ENCODE results near the gene CYFIP1.

Gene CYFIP1

DNA sequence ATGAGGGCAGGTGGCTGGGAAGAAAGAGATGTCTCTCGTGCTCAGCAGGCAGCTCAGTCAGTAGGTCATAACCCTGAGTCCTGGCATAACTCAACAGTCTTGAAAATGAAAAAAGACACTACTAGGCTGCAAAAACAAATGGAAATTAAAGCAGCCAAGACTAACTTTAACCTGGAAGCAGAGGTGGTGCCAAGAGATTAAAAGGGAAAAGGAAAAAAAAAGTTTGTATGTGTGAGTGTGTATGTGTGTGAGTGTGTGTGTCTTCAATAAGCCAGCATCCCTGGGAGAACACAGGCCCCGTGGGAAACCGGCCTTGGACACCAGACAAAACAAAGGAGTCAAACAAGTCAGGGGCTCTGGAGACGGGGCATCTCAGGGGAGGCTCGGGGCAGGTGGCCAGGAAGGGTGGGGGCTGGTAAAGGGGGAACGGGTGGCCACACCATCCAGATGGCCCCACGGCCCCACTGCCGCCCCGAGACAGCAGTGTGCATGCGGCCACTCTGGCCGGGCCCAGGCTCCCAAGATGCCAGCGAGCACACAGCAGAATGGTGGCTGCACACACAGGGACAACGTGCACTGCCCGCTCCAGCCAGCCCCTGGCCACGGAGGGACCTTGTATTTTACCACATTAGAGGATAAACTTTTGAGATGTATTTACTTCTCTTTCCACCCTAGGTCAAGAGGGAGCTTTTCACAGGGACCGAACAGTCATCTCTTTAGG lies 23.8 kb downstream of the CYFIP1 start:
- WGBS, 2 donors (ENCODE audit: extremely low coverage in 2 of 2, insufficient read length in 2 of 2, insufficient replicate concordance in 1 of 2) = no CpG with 5 or more reads among the region's 16 CpGs
- Histone ChIP-seq H4K91ac (ENCODE audit: low read depth, low read length, poor library complexity) (no peak overlapping the region), H2BK12ac (ENCODE audit: low read length) (no peak overlapping the region), H3K4me3 (ENCODE audit: low read length in 2 of 2) (no peak overlapping the region), H2BK5ac (ENCODE audit: low read length) (no peak overlapping the region), H3K4me2 (ENCODE audit: insufficient read depth, low read length, poor library complexity, severe bottlenecking) (no peak overlapping the region), H2AFZ (ENCODE audit: low read length) (no peak overlapping the region), H3K4me1 (ENCODE audit: control insufficient read depth in 2 of 2, insufficient read depth in 1 of 2, low read depth in 1 of 2, low read length in 2 of 2) (peaks cover 19 to 26% of the 10 kb centered on the region in 2 donors), H3K18ac (ENCODE audit: low read length) (no peak overlapping the region), H3K9me3 (replicated peaks in 1 of 2; ENCODE audit: control insufficient read depth in 2 of 2, insufficient read depth in 1 of 2, low read depth in 1 of 2, low read length in 2 of 2) (no peaks in the 10 kb centered on the region), H3K27ac (replicated peaks; ENCODE audit: low read length) (no peak overlapping the region), H2AK5ac (ENCODE audit: low read depth, low read length) (no peak overlapping the region), H4K8ac (ENCODE audit: low read depth, low read length) (no peak overlapping the region), H3K14ac (ENCODE audit: low read length) (no peak overlapping the region), H2BK120ac (ENCODE audit: low read depth, low read length) (no peak overlapping the region), H3K27me3 (ENCODE audit: control insufficient read depth in 3 of 3, insufficient read depth in 3 of 3, low read depth in 1 of 3, low read length in 3 of 3) (no peaks in the 10 kb centered on the region), H3K79me1 (ENCODE audit: low read depth, low read length) (peaks cover 8% of the 10 kb centered on the region), H3K36me3 (replicated peaks in 1 of 2; ENCODE audit: control insufficient read depth in 2 of 2, insufficient read depth in 2 of 2, low read length in 2 of 2) (no peaks in the 10 kb centered on the region), H3K23ac (ENCODE audit: low read depth, low read length, poor library complexity) (no peak overlapping the region), H2BK15ac (ENCODE audit: low read length) (no peak overlapping the region), H3K9ac (ENCODE audit: low read depth, low read length, poor library complexity) (no peak overlapping the region), H3K4ac (ENCODE audit: low read length) (no peak overlapping the region)
- no peak for DNase-seq (ENCODE audit: low spot score)

DNA sequence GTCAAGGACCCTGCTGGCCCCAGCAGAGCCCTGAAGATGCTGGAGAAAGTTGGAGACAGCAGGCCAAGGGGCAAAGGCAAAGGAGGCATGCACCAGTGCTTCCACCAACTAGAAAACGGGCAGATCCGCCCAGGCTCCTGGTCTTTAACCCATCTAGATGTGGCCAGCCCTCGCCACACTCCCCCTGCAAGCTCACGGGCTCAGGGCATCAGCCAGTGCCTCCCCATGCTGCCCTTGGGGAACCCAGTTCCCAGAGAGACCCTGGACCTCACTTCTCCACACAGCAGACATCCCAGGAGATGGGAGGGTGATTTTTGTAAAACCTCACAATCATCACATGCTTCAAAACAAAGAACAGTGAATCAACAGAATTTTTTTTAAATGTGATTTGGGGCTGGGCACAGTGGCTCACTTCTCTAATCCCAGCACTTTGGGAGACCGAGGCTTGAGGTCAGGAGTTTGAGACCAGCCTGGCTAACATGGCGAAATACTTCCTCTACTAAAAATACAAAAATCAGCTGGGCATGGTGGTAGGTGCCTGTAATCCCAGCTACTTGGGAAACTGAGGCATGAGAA lies 24.5 kb downstream of the CYFIP1 start:
- Histone ChIP-seq H2BK5ac (ENCODE audit: low read length) (no peak overlapping the region), H3K23ac (ENCODE audit: low read depth, low read length, poor library complexity) (peak overlapping the region; percentile 81), H3K4me2 (ENCODE audit: insufficient read depth, low read length, poor library complexity, severe bottlenecking) (no peak overlapping the region), H3K14ac (ENCODE audit: low read length) (no peak overlapping the region), H3K27ac (replicated peaks; ENCODE audit: low read length) (no peak overlapping the region), H2BK15ac (ENCODE audit: low read length) (no peak overlapping the region), H3K4me1 (ENCODE audit: control insufficient read depth in 2 of 2, insufficient read depth in 1 of 2, low read depth in 1 of 2, low read length in 2 of 2) (peaks cover 19 to 26% of the 10 kb centered on the region in 2 donors), H2AK5ac (ENCODE audit: low read depth, low read length) (peak overlapping the region; percentile 69), H4K91ac (ENCODE audit: low read depth, low read length, poor library complexity) (no peak overlapping the region), H3K27me3 (ENCODE audit: control insufficient read depth in 3 of 3, insufficient read depth in 3 of 3, low read depth in 1 of 3, low read length in 3 of 3) (no peaks in the 10 kb centered on the region), H2BK12ac (ENCODE audit: low read length) (no peak overlapping the region), H3K9ac (ENCODE audit: low read depth, low read length, poor library complexity) (no peak overlapping the region), H3K9me3 (replicated peaks in 1 of 2; ENCODE audit: control insufficient read depth in 2 of 2, insufficient read depth in 1 of 2, low read depth in 1 of 2, low read length in 2 of 2) (no peaks in the 10 kb centered on the region), H2AFZ (ENCODE audit: low read length) (no peak overlapping the region), H4K8ac (ENCODE audit: low read depth, low read length) (no peak overlapping the region), H3K36me3 (replicated peaks in 1 of 2; ENCODE audit: control insufficient read depth in 2 of 2, insufficient read depth in 2 of 2, low read length in 2 of 2) (no peaks in the 10 kb centered on the region), H3K4ac (ENCODE audit: low read length) (no peak overlapping the region), H3K4me3 (ENCODE audit: low read length in 2 of 2) (no peak overlapping the region), H3K18ac (ENCODE audit: low read length) (peak overlapping the region; percentile 31), H3K79me1 (ENCODE audit: low read depth, low read length) (peaks cover 8% of the 10 kb centered on the region), H2BK120ac (ENCODE audit: low read depth, low read length) (no peak overlapping the region)
- no peak for DNase-seq (ENCODE audit: low spot score)
- WGBS, 2 donors (ENCODE audit: extremely low coverage in 2 of 2, insufficient read length in 2 of 2, insufficient replicate concordance in 1 of 2) = no CpG with 5 or more reads among the region's 6 CpGs

DNA sequence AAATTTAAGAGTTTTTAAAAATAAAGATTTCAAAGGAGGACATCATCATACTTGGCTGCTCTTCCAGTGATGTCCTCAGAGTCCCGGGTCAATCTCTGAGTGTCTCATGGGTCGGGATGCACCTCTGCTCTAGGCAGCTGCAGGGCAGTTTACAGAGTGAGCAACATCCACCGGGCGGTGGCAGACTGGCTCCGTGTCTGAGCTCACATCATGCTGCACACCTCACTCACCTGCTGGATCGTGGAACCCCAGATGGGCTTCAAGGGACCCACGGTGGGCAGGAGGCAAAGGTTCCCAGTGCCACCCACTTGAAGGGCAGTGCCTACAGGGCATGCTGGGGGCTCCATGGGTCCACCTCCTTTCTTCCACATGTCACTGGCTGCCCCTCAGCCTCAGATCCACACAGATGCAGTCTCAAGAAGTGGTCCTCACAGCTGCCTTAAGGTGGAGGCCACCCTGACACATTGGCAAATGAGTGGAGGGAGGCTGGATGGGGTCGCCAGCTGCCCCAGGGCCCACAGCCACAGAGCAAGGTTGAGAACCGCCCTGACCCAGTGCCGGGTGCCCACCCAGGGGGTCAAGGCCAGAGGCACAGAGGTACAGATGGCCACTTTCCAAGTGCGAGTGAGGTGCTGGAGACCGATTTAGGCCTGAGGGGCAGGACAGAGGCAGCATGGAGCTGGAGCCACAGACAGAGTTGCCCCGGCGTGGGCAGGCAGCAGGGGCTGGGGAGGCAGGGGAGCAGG lies 25.2 kb downstream of the CYFIP1 start:
- H2BK15ac ChIP-seq (ENCODE audit: low read length) = peak overlapping the region; percentile 31
- H3K4me3 ChIP-seq (ENCODE audit: low read length in 2 of 2) = no peak overlapping the region

GRCh38 chr15:22954326-22954725 lies 25.8 kb downstream of the CYFIP1 start:
- H3K27me3 ChIP-seq (ENCODE audit: control insufficient read depth in 3 of 3, insufficient read depth in 3 of 3, low read depth in 1 of 3, low read length in 3 of 3) = no peaks in the 10 kb centered on the region
- no peaks in the 10 kb centered on the region for H3K9me3 ChIP-seq (replicated peaks in 1 of 2; ENCODE audit: control insufficient read depth in 2 of 2, insufficient read depth in 1 of 2, low read depth in 1 of 2, low read length in 2 of 2)
- H2AK5ac ChIP-seq (ENCODE audit: low read depth, low read length) = no peak overlapping the region
- no peak overlapping the region for H3K23ac ChIP-seq (ENCODE audit: low read depth, low read length, poor library complexity)
- no peak overlapping the region for H3K4me2 ChIP-seq (ENCODE audit: insufficient read depth, low read length, poor library complexity, severe bottlenecking)
- H2BK120ac ChIP-seq (ENCODE audit: low read depth, low read length) = no peak overlapping the region
- H3K4me3 ChIP-seq (ENCODE audit: low read length in 2 of 2) = no peak overlapping the region
- no peak for DNase-seq (ENCODE audit: low spot score)
- no peak overlapping the region for H2BK5ac ChIP-seq (ENCODE audit: low read length)
- H2BK12ac ChIP-seq (ENCODE audit: low read length) = no peak overlapping the region
- WGBS, 2 donors (ENCODE audit: extremely low coverage in 2 of 2, insufficient read length in 2 of 2, insufficient replicate concordance in 1 of 2) = no CpG with 5 or more reads among the region's 12 CpGs
- H2AFZ ChIP-seq (ENCODE audit: low read length) = no peak overlapping the region
- no peak overlapping the region for H3K14ac ChIP-seq (ENCODE audit: low read length)
- no peak overlapping the region for H3K18ac ChIP-seq (ENCODE audit: low read length)
- no peak overlapping the region for H2BK15ac ChIP-seq (ENCODE audit: low read length)
- H3K79me1 ChIP-seq (ENCODE audit: low read depth, low read length) = peaks cover 4% of the 10 kb centered on the region
- no peak overlapping the region for H3K4ac ChIP-seq (ENCODE audit: low read length)
- H4K91ac ChIP-seq (ENCODE audit: low read depth, low read length, poor library complexity) = no peak overlapping the region
- H3K4me1 ChIP-seq (ENCODE audit: control insufficient read depth in 2 of 2, insufficient read depth in 1 of 2, low read depth in 1 of 2, low read length in 2 of 2) = peaks cover 19 to 22% of the 10 kb centered on the region in 2 donors
- H3K9ac ChIP-seq (ENCODE audit: low read depth, low read length, poor library complexity) = no peak overlapping the region
- no peak overlapping the region for H4K8ac ChIP-seq (ENCODE audit: low read depth, low read length)
- no peaks in the 10 kb centered on the region for H3K36me3 ChIP-seq (replicated peaks in 1 of 2; ENCODE audit: control insufficient read depth in 2 of 2, insufficient read depth in 2 of 2, low read length in 2 of 2)
- no peak overlapping the region for H3K27ac ChIP-seq (replicated peaks; ENCODE audit: low read length)

More for the DNA sequence above, 25.2 kb downstream of the CYFIP1 start:
- Histone ChIP-seq H3K4ac (ENCODE audit: low read length) (no peak overlapping the region), H3K79me1 (ENCODE audit: low read depth, low read length) (peaks cover 6% of the 10 kb centered on the region), H2BK5ac (ENCODE audit: low read length) (no peak overlapping the region), H3K36me3 (replicated peaks in 1 of 2; ENCODE audit: control insufficient read depth in 2 of 2, insufficient read depth in 2 of 2, low read length in 2 of 2) (no peaks in the 10 kb centered on the region), H2BK120ac (ENCODE audit: low read depth, low read length) (no peak overlapping the region), H2BK12ac (ENCODE audit: low read length) (no peak overlapping the region), H4K91ac (ENCODE audit: low read depth, low read length, poor library complexity) (no peak overlapping the region), H3K9me3 (replicated peaks in 1 of 2; ENCODE audit: control insufficient read depth in 2 of 2, insufficient read depth in 1 of 2, low read depth in 1 of 2, low read length in 2 of 2) (no peaks in the 10 kb centered on the region), H3K9ac (ENCODE audit: low read depth, low read length, poor library complexity) (no peak overlapping the region), H3K4me1 (ENCODE audit: control insufficient read depth in 2 of 2, insufficient read depth in 1 of 2, low read depth in 1 of 2, low read length in 2 of 2) (peaks cover 19 to 20% of the 10 kb centered on the region in 2 donors), H3K14ac (ENCODE audit: low read length) (no peak overlapping the region), H2AK5ac (ENCODE audit: low read depth, low read length) (peak overlapping the region; percentile 69), H3K4me2 (ENCODE audit: insufficient read depth, low read length, poor library complexity, severe bottlenecking) (no peak overlapping the region), H3K27ac (replicated peaks; ENCODE audit: low read length) (no peak overlapping the region), H2AFZ (ENCODE audit: low read length) (no peak overlapping the region), H3K18ac (ENCODE audit: low read length) (peak overlapping the region; percentile 31), H3K23ac (ENCODE audit: low read depth, low read length, poor library complexity) (peak overlapping the region; percentile 81), H4K8ac (ENCODE audit: low read depth, low read length) (no peak overlapping the region), H3K27me3 (ENCODE audit: control insufficient read depth in 3 of 3, insufficient read depth in 3 of 3, low read depth in 1 of 3, low read length in 3 of 3) (no peaks in the 10 kb centered on the region)
- no peak for DNase-seq (ENCODE audit: low spot score)
- no CpG with 5 or more reads among the region's 14 CpGs for WGBS, 2 donors (ENCODE audit: extremely low coverage in 2 of 2, insufficient read length in 2 of 2, insufficient replicate concordance in 1 of 2)

Data from neuronal stem cell (in vitro differentiated cells).